Endometrial microvascular endothelial cells (primary cell): ENCODE results near the gene RPS15. TPM values are rescaled to one million over a fixed set of nuclear protein-coding genes. Genes with fewer than 3 reads are reported as not detected.

Experiments
- in situ Hi-C: cut with HindIII; loops from 2 replicates; pipeline ENCODE4 v1.10.0; 2017; ENCODE audit warnings: low sequenced_read_pairs, low pct_unique_long_range_greater_than_20kb; ENCODE audit errors: inconsistent ontology term
- total RNA-seq: library from RNA; depleted of rRNA; stranded (reverse); fragments of >200 nt; gene quantifications from one replicate; pipeline ENCODE4 v1.2.3, GENCODE V29; 2015; ENCODE audit errors: inconsistent ontology term

RPS15 gene
- total RNA-seq, result 3,355 TPM

DNA sequence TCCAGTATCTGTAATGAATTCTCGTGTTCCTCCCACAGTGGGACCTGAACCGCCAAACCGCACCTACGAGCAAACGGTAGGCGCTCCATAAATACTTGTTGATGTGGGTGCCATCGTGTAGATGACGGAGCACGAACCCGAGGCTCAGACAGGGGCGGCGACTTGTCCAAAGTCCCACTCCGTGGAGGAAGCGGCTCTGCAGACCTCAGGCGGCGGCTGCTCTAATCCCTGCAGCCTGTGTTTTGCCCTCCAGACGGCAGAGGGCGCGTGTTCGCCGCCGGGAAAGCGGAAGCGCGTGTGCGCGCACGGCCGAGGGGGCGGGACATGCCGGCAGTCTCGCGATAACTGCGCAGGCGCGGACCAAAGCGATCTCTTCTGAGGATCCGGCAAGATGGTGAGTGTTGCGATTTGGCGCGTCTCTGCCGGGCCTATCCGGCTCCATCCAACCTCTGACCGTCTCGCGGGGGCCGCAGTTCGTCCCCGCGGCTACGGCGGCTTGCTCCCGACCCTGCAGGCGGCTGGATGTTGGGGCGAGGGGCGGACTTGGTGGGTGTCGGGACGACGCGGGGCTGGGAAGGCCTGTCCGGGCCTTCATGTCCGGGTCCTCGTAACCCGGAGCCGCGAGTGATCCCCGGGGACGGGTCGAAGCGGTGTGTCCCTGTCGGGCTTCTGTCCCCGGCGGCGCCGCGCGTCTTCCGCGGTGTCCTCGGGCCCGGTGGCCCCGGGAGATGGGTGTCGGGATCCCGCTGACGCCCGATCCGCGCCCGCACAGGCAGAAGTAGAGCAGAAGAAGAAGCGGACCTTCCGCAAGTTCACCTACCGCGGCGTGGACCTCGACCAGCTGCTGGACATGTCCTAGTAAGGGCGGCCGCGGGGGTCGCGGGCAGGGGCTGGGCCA, at the start of gene RPS15:
TSS of gene RPS15 (plus strand) at position 362 of the 898 bp plus-strand sequence. CDS start at position 392, 30 bp downstream.
- in situ Hi-C loops, result no loop called here

DNA sequence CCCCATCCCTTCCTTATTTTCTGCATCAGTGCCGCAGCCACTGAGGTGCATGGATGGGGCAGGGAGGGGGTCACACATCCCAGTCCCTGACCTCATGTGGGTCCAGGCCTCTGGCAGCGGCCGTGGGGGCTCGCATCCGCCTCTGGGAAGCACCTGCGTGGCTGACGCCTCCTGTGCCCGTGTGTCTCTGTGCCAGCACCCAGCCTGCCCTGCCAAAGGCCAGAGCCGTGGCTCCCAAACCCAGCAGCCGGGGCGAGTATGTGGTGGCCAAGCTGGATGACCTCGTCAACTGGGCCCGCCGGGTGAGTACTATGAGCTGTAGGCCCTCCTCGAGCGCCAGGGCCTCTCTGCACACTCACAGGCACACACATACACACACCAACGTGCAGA, 49.6 kb upstream of the RPS15 start:
- in situ Hi-C loops, result no loop called here

DNA sequence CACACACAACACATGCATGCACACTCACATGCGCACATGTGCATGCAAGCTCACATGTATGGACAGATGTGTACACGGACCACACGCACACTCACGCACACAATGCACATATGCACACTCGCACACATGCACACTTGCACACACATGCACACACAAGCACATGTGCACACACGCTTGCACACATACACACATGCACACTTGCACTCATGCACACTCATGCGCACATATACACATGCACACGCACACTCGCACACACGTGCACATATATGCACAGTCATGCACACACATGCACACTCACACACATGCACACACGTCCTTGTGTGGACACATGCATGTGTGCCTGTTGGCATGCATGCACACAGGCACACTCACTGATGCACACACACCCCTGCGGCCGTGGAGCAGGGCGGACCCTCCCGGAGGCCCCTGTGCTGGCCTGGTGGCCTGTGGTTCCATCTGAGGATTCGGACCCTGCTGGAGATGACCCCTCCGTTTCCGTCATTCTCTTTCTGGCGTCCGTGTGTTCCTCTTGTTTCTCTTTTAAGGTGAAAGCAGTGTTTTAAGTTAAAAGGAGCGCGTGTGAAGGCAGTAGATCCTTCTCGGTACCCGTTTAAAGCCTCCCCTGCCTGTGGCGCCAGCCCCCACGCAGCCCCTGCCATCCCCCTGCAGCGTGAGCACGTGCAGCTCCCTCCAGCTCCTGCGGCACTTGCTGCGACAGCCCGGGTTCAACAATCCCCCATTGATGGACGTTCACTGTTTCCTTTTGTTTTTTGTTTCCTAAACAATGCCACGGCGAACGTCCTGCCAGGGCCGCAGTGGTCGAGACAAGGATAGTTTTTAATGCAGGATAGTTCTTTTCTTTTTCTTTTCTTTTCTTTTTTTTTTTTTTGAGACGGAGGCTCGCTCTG, 48.9 kb upstream of the RPS15 start:
- in situ Hi-C loops, result no loop called here

DNA sequence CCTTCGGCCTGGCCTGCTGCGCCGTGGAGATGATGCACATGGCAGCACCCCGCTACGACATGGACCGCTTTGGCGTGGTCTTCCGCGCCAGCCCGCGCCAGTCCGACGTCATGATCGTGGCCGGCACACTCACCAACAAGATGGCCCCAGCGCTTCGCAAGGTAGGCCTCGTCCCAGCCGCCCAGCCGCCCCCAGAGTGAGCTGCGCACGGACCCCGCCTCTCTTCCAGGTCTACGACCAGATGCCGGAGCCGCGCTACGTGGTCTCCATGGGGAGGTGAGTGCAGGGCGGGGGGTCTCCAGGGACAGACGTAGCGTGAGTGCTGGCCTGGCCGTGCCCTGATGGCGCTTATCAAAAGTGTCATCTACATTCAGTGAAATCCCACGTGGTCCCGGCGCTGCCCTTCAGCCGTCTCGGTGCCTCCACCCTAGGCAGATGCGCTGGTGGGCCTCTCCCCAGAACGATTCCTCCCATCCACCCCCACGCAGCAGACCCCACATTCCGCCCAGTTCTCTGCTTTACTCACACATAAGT, 47.2 kb upstream of the RPS15 start:
- in situ Hi-C loops, result no loop called here

DNA sequence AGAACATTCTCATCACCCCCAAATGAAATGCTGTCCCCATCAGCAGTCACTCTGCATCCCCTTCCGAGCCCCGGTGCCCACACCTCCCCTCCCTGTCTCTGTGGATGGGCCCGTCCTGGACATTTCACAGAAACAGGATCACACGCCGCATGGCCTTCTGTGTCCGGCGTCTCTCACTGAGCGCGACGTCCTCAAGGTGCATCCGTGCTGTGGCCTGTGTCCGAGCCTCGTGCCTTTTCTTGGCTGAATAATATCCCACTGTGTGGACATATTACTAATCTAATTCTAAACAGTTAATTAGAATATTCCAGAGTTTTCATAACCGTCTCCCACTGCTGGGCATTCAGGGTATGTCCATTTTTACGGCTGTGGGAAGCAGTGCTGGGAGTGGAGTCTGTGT, 45.8 kb upstream of the RPS15 start:
- in situ Hi-C loops, result no loop called here

DNA sequence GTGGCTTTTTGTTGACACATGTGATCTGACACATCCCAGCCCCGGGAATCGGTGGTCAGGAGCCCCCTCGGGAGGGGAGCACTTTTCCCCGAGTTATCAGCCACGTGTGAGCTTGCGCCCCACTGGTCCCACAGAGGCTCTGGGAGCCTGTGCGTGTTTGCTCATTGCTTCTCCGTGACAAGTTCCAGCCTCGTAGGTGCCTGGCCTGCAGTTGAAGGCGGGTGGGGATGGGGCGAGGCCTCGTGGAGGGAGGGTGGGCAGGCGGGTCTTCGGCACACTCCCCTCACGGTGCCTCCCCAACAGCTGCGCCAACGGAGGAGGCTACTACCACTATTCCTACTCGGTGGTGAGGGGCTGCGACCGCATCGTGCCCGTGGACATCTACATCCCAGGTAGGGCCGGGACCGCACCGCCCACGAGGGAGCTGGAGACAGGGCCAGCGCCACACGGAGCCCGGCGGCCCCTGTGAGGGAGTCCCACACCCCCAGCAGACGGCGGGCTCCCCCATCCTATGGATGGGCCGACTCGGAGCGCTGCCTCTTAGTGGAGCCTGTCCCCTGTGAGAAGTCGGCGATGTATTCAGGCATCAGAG, 45.2 kb upstream of the RPS15 start:
- in situ Hi-C loops, result no loop called here

DNA sequence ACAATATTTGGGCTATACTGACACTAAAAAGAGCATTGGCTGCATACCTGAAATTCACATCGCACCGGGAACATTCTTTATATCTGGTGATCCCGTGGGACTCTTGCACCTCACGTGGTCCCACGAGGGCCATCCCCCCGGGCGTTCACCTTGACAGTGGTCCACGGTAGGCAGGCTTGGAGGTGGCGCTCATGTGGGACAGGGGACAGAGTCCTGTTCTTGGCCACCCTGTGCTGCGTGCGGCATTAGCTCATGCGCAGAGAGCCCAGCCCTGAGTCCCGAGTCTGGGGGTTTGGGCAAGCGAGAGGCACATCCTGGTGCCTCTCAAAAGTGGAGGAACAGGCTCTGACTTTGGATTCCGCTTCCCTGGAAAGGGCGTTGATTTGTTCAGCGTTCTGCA, 44.4 kb upstream of the RPS15 start:
- in situ Hi-C loops, result no loop called here

DNA sequence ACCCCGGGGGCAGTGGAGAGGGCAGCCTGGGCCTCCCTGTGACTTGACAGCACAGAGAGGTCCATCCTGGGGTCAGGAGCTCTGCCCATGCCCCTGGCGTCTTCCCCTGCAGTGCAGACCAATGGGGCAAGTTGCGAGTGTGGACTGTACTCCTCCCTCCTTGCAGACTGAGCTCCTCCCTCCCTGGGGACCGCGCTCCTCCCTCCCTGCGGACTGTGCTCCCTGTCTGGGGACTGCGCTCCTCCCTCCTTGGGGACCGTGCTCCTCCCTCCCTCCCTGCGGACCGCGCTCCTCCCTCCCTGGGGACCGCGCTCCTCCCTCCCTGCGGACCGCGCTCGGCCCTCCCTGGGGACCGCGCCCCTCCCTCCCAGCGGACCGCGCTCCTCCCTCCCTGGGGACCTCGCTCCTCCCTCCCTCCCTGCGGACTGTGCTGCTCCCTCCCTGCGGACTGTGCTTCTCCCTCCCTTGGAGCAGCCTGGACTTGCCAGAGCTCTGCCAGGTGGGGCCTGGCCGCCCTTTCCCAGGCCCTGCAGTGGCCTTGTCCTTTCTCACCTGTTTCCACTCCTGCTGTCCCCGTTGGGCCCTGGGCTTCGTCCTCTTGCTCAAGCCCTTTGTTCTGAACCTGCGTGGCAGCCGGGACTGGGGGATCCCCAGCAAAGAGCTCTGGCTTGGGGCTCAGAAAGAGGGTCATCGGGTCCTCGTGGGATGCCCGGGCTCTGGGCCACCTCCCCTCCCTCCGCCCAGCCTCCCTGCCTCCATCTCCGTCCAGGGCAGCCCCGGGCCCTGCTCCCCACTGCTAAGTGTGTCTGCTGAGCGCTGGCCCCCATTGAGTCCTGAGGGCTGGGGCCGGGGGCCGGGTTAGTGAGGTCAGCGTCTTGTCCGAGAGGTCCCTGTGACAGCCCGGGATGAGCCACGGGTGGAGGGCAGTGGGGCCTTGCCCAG, 43.7 kb upstream of the RPS15 start:
- in situ Hi-C loops, result no loop called here

DNA sequence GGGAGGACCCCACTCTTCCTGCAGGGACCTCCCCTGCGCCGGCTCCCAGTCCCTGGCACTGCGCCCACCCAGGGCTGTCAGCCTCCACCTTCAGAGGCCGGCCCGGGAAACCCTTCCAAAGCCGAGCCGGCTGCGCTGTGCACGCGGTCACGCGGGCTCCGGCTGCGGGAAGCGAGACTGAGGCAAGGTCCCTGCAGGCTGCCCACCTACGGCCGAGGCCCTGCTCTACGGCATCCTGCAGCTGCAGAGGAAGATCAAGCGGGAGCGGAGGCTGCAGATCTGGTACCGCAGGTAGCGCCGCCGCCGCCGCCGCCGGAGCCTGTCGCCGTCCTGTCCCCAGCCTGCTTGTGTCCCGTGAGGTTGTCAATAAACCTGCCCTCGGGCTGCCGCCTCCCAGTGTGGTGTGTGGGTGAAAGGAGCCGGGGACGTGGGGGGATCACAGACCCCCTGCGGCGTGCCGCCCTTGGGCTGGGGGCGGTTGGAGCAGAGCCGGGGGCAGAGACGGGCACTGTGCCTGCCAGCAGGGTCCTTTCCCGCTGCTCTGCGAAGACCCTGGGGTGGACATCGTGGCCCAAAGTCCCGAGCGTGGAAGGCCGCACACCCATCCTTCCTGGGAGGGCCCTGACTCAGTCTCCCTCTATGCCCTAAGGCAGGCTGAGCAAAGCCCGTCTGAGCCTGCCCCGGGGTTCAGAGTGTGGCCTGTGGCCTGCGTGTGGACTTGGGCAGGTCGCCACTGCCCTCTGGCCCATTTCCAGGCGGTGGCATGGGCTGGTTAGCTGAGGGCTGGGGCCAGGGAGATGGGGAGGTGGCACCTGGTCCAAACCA, 42.8 kb upstream of the RPS15 start:
- in situ Hi-C loops, result no loop called here

DNA sequence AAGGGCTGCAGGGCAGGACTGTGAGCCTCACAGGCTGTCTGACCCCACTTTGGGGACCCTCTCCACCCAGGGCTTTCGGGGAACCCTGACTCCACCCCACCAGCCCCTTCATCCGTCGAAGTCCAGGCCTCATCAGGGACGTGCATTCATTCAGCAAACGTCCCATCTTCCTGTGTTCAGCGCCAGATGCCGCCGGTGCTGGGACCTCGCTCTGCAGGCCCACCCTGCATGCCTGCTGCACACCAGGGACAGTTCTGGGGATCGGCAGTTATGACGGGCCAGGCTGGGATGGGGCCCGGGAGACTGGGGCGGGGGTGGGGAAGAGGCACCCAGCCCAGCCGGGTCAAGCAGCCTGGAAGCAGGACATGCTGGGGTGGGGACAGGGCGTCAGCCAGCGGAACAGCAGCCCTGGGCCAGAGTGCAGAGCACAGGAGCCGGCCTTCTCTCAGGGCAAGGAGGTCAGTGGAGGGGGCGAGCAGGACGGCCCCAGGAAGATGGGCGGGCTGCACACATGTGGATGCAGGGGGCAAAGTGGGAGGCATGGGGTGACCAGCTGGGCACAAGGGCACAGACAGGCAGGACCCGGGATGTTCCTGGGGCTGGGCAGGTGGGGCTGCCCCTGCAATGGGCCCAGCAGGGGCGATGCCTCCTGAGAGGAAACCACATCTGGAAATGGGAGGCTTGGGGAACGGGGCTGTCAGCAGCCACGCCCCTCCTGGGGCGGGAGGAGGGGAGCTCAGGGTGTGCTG, 42.0 kb upstream of the RPS15 start:
- in situ Hi-C loops, result no loop called here

DNA sequence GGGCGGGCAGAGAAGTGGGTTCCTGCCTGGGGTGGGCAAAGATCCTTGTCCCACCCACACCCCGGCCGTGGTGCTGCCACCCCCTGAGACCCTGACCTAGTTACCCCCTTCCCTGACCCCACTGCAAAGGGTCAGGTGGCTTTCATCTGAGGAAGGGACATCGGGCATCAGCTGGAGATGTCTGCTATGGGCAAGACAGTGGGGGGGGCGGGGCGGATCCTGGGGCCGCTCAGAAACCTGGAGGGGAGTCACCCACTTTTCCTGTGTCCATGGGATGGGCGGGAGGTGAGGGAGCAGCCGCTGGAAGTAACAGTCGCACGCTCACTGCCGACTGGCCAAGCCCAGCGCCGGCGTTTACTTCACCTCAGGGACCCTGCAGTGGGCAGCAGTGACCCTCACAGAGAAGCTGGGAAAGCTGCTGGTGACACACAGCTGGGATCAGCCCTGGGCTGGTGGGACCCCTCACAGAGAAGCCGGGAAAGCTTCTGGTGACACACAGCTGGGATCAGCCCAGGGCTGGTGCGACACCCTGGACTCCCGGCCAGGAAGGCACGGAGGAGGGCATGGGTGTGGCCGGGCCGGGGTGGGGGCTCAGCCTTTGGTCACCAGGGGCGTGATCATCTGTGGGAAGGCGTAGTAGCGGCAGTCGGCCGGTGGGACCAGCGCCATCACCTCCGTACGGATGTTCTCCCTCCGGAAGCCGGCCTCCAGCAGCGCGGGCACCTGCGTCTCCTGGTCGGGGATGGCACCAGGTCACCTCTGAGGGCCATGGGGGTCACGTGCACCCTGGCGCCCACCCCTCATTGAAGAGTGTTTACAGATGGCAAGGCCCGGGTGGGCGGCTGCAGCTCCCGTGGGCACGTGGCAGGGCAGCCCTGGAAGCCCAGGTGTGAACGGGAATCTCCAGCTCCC, 41.2 kb upstream of the RPS15 start:
- in situ Hi-C loops, result no loop called here

DNA sequence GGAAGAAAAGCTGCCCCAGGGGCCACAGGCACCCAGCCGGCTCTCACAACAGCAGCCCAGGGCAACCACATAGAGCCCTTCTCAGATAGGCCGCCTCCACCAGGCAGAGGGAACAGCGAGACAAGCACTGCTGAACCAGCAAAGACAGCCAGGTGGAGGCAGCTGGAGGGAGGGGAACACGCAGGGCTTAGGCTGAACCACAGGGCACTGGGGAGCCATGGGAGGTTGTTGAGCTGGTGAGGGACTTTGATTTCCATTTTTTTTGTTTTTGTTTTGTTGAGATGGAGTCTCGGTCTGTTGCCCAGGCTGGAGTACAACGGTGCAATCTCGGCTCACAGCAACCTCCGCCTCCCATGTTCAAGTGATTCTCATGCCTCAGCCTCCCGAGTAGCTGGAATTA, 40.4 kb upstream of the RPS15 start:
- in situ Hi-C loops, result no loop called here

DNA sequence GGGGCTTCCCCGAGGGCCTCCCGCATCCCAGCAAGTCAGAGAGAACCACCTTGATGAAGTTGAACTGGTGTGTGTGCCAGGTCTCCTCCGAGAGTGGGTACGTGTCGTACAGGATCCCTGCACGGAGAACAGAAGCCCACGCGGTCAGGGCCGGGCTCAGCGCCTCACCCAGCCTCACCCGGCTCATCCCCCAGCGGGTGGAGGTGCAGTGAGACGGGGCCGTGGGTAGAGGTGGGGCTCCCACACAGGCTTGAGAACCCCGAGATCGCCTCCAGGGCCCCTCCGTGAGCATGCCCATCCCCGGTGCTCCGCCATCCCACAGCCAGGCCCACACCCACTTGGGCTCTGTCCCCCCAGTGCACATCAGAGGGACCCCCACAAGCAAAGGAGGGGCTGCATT, 39.1 kb upstream of the RPS15 start:
- in situ Hi-C loops, result no loop called here

DNA sequence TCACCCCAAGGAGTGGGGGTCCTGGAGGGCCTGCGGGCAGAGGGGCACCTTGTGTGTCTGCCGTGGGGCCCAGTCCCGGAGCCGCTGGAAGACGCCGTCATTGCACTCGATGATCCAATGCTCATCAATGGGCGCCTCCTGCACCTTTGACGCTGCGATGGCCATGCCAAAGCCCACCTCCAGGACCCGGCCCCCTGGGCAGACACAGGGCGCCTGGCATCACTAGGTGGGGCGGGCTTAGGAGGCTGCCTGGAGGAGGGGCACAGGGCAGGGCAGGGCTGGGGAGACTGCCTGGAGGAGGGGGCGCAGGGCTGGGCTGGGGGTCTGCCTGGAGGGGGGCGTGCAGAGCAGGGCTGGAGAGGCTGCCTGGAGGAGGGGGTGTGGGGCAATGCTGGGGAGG, 38.5 kb upstream of the RPS15 start:
- in situ Hi-C loops, result no loop called here

DNA sequence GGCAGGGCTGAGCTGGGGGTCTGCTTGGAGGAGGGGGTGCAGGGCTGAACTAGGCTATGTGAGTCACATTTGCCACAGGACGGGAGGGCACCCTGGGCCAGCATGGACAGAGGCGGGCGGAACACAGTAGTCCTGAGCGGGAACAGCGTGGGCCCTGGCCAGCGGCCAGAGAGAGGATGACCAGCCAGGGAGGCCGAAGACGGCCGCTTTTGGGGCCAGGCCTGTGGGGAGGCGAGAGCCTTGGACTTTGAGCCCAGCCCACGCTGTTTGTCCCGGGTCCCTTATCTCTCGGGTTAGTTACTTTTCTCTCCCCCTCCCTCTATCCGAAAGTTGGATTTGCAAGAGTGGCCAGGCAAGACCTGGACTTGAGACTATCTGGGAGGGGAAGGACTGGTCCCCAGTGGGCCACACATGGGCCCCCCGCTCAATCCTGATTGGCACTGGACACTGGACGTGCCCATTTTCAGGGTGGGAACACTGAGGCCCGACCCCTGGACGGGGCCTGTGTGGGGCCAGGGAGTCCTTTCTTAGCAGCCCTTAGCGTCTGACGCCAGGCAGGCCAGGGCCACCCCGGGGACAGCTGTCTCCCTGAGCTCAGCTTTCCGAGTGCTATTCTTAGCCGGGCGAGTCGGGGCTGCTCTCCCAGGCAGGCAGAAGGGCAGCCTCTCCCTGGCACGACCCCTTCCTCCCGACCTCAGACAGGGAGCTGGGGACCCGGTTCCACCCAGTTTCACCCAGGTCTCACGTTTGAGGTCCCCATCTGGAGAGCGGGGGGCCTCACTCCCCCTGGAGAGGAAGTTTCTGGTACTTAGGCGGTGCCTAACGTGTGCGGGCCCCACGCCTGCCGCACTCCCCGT, 37.7 kb upstream of the RPS15 start:
- in situ Hi-C loops, result no loop called here
